HG03460 (cell line): ENCODE data around the gene LHFPL3.
"Not testable (repeated sequence)": the region's sequence is repeated elsewhere in the genome, so short reads cannot be mapped to it uniquely, and the experiment has no call there.

Experiments
- ATAC-seq: cut with Tn5 transposase; IDR thresholded peaks from one replicate; pipeline ENCODE4 v1.9.1; 2021; ENCODE audit not compliant: unreplicated experiment

The LHFPL3 gene

GRCh38 chr7:104572554-104572953 is 244.2 kb downstream of the LHFPL3 start:
- ATAC-seq = no peak

GRCh38 chr7:104584620-104585019 is 256.2 kb downstream of the LHFPL3 start:
- no peak for ATAC-seq

GRCh38 chr7:104595591-104595990 is 267.2 kb downstream of the LHFPL3 start:
- not testable (repeated sequence) for ATAC-seq

- ATAC-seq = no peak
These were observed 275.6 kb downstream of the LHFPL3 start for GRCh38 chr7:104603957-104604356.

- ATAC-seq = no peak
These were observed 276.3 kb downstream of the LHFPL3 start for GRCh38 chr7:104604706-104605105.

- ATAC-seq = no peak
These were observed 292.9 kb downstream of the LHFPL3 start for GRCh38 chr7:104621321-104621720.

DNA sequence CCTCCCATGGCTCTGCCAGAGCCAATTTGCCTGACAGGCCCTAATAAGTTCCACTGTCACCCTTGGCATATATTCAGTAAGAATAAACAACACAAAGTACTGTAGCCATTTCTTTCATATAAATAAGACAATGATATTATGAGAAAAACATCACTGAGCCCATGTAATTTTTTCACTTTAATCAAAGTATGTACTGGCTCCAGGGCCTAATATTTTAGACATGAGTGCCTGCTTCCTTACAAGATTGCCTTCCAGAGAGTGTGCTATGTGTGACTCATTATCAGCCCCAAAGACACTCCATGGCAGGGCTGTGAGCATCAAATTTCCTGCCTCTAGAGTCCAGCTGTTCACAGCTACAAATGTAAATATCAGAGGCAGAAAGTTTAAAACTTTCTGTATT is 297.6 kb downstream of the LHFPL3 start:
- ATAC-seq = no peak

- no peak for ATAC-seq
These were observed 299.1 kb downstream of the LHFPL3 start for GRCh38 chr7:104627516-104627915.

- ATAC-seq = no peak
These were observed 299.6 kb downstream of the LHFPL3 start for GRCh38 chr7:104628017-104628416.

GRCh38 chr7:104629408-104629807 is 301.0 kb downstream of the LHFPL3 start:
- ATAC-seq = no peak

GRCh38 chr7:104640506-104640905 is 312.1 kb downstream of the LHFPL3 start:
- ATAC-seq = no peak

DNA sequence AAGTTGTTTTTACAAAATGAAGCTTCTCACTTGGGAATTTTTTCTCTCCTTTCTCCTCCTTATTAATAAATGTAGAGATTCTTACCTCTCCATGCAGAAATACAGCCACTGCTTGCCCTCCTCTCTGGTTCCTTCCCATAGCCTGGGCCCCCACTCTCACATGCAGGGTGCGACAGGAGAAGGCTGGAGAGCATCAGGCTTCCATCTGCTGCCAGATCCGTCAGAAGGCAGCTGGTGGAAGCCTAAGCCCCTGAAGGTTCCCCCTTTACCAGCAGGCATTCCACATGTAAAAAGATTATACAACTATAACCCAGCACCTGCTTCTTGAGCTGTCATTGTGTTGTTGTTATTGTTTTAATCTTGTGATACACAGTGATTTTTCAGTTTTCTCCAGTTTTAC is 314.2 kb downstream of the LHFPL3 start:
- no peak for ATAC-seq

- no peak for ATAC-seq
These were observed 315.3 kb downstream of the LHFPL3 start for GRCh38 chr7:104643587-104644217.

- ATAC-seq = no peak
These were observed 322.7 kb downstream of the LHFPL3 start for GRCh38 chr7:104650991-104651640.

GRCh38 chr7:104652434-104652833 is 324.0 kb downstream of the LHFPL3 start:
- ATAC-seq = no peak

- ATAC-seq = no peak
These were observed 324.5 kb downstream of the LHFPL3 start for GRCh38 chr7:104652865-104653264.

DNA sequence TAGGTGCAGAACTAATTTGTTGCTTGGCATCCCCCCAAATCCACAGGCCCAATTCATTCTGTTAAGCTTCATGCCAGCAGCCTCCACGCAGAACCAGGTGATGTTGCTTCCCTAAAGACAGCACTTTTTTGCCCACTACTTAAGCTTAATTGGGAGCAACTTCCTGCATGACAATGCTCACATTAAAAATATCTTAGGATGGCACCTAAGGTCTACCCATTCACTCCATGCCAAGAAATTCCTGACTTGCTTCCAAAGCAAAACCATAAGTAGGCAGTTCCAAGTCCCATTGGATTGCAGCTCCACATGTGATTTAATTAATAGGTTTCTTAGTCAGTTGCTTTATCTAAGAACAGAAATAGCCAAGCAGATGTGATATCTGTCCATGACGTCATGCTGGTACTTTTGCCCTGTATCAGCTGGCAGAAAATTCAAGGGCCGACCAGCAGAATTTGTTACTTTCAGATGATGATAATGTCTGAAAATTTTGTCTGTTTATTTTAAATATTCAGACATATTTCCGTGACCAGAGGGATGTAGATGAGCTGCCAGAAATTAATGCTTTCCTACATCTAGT is 325.5 kb downstream of the LHFPL3 start:
- ATAC-seq = no peak

DNA sequence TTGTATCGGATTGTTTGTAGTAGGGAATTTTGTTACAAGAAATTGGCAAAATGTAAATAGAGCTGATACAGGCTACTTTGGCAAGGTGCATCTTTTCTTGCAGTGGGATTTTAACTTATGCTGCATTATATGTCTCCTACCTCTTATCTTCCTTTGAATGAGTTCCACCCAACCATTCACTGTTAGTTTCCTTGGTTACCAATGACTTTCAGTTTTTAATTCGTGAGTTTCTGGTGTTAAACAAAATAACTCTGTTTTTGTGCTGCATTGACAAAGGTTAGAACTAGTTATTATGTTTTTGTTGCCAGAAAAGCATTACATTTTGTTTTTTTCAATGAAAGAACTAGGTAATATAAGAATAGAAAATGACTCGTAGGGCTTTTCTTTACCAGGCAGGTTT is 327.2 kb downstream of the LHFPL3 start:
- no peak for ATAC-seq

GRCh38 chr7:104656467-104656866 is 328.1 kb downstream of the LHFPL3 start:
- ATAC-seq = no peak

GRCh38 chr7:104657134-104657533 is 328.7 kb downstream of the LHFPL3 start:
- no peak for ATAC-seq

GRCh38 chr7:104661575-104661974 is 333.2 kb downstream of the LHFPL3 start:
- no peak for ATAC-seq

DNA sequence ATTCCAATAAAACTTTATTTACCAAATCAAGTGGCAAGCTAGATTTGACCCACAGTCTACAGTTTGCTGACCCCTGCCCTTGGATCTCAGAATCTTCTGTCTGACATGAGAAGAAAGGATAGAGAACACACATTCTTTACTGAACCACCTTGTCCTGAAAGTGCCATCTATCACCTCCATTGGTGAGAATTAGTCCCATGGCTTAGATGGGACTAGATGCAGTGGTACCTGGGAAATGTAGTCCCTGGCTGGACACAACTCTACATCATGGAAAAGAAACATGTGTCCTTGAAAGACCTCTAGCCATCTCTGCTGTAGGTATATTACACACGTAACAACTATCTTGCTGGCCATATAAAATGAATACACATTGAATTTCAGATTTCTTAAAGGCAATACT is 336.2 kb downstream of the LHFPL3 start:
- ATAC-seq = no peak

DNA sequence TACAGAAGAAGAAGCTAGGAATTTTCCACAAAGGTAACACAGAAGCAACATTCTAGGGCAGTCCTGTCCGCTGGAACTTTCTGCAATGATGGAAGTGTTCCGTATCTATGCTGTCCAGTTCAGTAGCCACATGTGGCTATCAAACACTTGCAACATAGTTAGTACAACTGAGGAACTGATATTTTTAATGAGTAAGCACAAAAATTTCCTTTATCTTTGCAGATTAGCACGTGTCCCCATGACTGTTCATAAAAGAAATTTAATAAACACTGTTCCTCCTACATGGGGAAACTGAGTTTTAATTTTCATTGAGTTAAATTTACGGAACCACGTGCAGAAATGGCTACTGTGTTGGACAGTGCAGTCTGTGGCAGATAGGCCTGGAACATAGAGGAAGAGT is 349.2 kb downstream of the LHFPL3 start:
- no peak for ATAC-seq
